ENCODE results near the gene SCYL1. TPM values are rescaled to one million over a fixed set of nuclear protein-coding genes. Genes with fewer than 3 reads are reported as not detected.

The SCYL1 gene
- total RNA-seq, 4 donors from 2014 or later = 74.3 to 115 (median 104) TPM

- peaks cover 0 to 29% (median 27%) of the 10 kb centered on the region in 4 donors for H3K4me1 ChIP-seq
- no peak overlapping the region for H3K4me3 ChIP-seq
- intact Hi-C loops (cut with DNase I) = no loop called here
- peak overlapping the region in 1 of 4 donors; percentile 5 for H3K27ac ChIP-seq (replicated peaks in 1 of 4)
- no peaks in the 10 kb centered on the region for H3K27me3 ChIP-seq
- WGBS = 84% methylated on average over 3 of the region's 3 CpGs
- TF ChIP-seq, protein P1, sequence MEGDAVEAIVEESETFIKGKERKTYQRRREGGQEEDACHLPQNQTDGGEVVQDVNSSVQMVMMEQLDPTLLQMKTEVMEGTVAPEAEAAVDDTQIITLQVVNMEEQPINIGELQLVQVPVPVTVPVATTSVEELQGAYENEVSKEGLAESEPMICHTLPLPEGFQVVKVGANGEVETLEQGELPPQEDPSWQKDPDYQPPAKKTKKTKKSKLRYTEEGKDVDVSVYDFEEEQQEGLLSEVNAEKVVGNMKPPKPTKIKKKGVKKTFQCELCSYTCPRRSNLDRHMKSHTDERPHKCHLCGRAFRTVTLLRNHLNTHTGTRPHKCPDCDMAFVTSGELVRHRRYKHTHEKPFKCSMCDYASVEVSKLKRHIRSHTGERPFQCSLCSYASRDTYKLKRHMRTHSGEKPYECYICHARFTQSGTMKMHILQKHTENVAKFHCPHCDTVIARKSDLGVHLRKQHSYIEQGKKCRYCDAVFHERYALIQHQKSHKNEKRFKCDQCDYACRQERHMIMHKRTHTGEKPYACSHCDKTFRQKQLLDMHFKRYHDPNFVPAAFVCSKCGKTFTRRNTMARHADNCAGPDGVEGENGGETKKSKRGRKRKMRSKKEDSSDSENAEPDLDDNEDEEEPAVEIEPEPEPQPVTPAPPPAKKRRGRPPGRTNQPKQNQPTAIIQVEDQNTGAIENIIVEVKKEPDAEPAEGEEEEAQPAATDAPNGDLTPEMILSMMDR (IDR thresholded peaks at IDR 0.05) = no peak
- no peak for TF ChIP-seq POLR2A (IDR thresholded peaks at IDR 0.05; ENCODE audit: low read depth)
- TF ChIP-seq EP300 (IDR thresholded peaks at IDR 0.05) = no peak
- no peak for TF ChIP-seq POLR2AphosphoS5 (IDR thresholded peaks at IDR 0.05)
- H3K36me3 ChIP-seq = peaks cover 0 to 92% (median 80%) of the 10 kb centered on the region in 4 donors
- DNase-seq (ENCODE audit: extremely low spot score) = no peak
- no peaks in the 10 kb centered on the region for H3K9me3 ChIP-seq
Observed at GRCh38 chr11:65548395-65548794, 23.5 kb downstream of the SCYL1 start.

- no peak overlapping the region for H3K27ac ChIP-seq (replicated peaks in 1 of 4)
- H3K9me3 ChIP-seq = no peaks in the 10 kb centered on the region
- WGBS = 91% methylated on average over 3 of the region's 3 CpGs
- no peak overlapping the region for H3K4me3 ChIP-seq
- no peak for TF ChIP-seq EP300 (IDR thresholded peaks at IDR 0.05)
- TF ChIP-seq POLR2AphosphoS5 (IDR thresholded peaks at IDR 0.05) = no peak
- TF ChIP-seq POLR2A (IDR thresholded peaks at IDR 0.05; ENCODE audit: low read depth) = no peak
- TF ChIP-seq, protein P1 (IDR thresholded peaks at IDR 0.05) = no peak
- intact Hi-C loops (cut with DNase I) = no loop called here
- DNase-seq (ENCODE audit: extremely low spot score) = no peak
- H3K36me3 ChIP-seq = peaks cover 0 to 92% (median 86%) of the 10 kb centered on the region in 4 donors
- H3K27me3 ChIP-seq = no peaks in the 10 kb centered on the region
- peaks cover 0 to 36% (median 34%) of the 10 kb centered on the region in 4 donors for H3K4me1 ChIP-seq
Observed at GRCh38 chr11:65549096-65549495, 24.2 kb downstream of the SCYL1 start.

DNA sequence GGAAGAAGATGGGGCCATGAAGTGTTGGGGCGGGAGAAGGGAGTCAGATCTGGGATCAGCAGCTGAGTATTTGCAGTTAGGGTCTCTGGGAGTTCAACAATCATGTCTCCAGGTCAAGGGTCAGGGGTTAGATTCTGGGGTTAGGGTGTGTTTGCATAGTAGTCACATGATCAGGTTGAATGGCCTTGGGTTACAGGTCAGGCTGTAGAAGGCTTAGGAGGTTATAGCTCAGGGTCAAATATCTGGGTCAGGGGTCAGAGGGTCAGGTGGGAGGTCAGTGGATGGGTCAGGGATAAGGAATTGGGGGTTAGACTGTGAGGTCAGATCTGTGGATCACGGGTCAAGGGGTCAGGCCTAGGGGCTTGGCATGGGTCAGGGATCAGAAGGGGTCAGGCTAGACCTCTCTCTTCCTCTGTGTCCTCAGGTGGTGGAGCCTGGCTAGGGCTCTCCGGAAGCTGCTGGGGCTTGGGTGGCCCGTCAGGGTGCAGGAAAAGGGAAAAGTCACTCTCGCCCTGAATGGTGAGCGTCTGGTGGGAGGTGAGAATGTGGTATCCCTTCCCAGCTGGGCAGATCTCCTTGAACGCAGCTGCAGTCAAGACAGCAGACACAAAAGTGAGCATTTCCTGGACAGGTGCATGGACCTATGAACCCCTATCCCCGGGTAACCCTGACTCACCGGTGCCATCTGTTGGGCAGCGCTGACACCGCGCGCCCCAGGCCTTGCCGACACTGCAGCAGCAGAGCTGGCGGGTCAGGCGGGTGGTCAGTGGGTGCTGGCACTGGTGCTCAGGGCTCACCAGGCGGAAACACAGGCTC lies 26.9 kb downstream of the SCYL1 start:
- intact Hi-C loops (cut with DNase I) = no loop called here
- no peak for DNase-seq (ENCODE audit: extremely low spot score)
- Histone ChIP-seq H3K9me3 (no peaks in the 10 kb centered on the region), H3K27me3 (no peaks in the 10 kb centered on the region), H3K27ac (replicated peaks in 1 of 4) (no peak overlapping the region), H3K36me3 (peaks cover 0 to 68% (median 65%) of the 10 kb centered on the region in 4 donors), H3K4me3 (no peak overlapping the region), H3K4me1 (peaks cover 23 to 55% (median 53%) of the 10 kb centered on the region in 4 donors)
- WGBS = 69% methylated on average over 8 of the region's 17 CpGs
- TF ChIP-seq POLR2AphosphoS5 (IDR thresholded peaks at IDR 0.05) (peak in 1 of 2 donors; percentile 16), EP300 (IDR thresholded peaks at IDR 0.05) (no peak)
- TF ChIP-seq, protein P1 (IDR thresholded peaks at IDR 0.05) = peak in 2 of 3 experiments; percentile 24 to 43

DNA sequence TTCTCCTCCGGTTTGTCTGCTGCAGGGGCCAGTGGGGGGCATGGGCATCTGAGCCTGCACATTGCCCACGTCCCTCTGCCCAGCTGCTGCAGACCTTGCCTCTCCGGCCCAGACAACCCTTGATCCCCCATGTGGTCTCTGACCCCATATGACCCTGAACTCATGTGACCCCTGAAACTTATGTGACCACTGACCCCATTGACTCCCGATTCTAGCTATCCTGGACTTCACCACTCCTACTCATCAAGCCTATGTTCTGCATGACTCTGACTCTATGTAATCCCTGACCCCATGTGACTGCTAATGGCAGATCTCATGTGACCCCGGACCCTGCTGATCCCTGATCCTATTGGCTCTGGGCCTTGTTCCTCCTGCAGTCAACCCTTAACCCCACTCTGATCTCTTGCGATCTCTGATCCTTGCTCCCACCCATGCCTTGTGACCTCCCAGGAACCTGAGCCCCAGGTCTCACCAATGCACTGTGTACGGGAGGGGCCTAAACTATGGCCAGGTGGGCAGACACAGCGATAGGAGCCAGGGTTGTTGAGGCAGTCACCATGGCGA lies 27.6 kb downstream of the SCYL1 start:
- no peak for TF ChIP-seq EP300 (IDR thresholded peaks at IDR 0.05)
- TF ChIP-seq, protein P1 (IDR thresholded peaks at IDR 0.05) = no peak
- no peak for TF ChIP-seq POLR2AphosphoS5 (IDR thresholded peaks at IDR 0.05)
- TF ChIP-seq POLR2A (IDR thresholded peaks at IDR 0.05; ENCODE audit: low read depth) = no peak
- Histone ChIP-seq H3K4me3 (no peak overlapping the region), H3K4me1 (peaks cover 30 to 55% (median 54%) of the 10 kb centered on the region in 4 donors), H3K36me3 (peaks cover 0 to 62% (median 58%) of the 10 kb centered on the region in 4 donors), H3K9me3 (no peaks in the 10 kb centered on the region), H3K27me3 (no peaks in the 10 kb centered on the region), H3K27ac (replicated peaks in 1 of 4) (no peak overlapping the region)
- no peak for DNase-seq (ENCODE audit: extremely low spot score)
- intact Hi-C loops (cut with DNase I) = no loop called here
- WGBS = 75% methylated on average over 7 of the region's 9 CpGs

All from esophagus muscularis mucosa (tissue), 4 donors.